BJ (cell line): ENCODE data around the gene LCA5L. TPM values are rescaled to one million over a fixed set of nuclear protein-coding genes. Genes with fewer than 3 reads are reported as not detected.

Source experiments
- CTCF ChIA-PET: fragments of 350-600 bp; formaldehyde crosslinking; extraction: SDS; loops from one replicate; lab custom pipeline; 2021; ENCODE audit warnings: antibody characterized with exemption, inconsistent platforms; lab: Yijun Ruan, JAX
- POLR2A ChIA-PET: fragments of 300-600 bp; sonication (Branson Sonifier 250); formaldehyde crosslinking; extraction: SDS; loops from one replicate; lab custom pipeline; 2021; ENCODE audit warnings: antibody characterized with exemption; lab: Charles Lee
- DNase-seq: peaks from one replicate; pipeline ENCODE4 v3.0.0-alpha.2; 2011; ENCODE audit warnings: low read depth
- H3K27me3 ChIP-seq: 2 replicates; pipeline ENCODE4 v1.6.0; 2011; ENCODE audit warnings: low read length; ENCODE audit not compliant: control insufficient read depth, insufficient read depth
- H3K36me3 ChIP-seq: 2 replicates; pipeline ENCODE4 v1.5.1; 2011; ENCODE audit warnings: low read length; ENCODE audit not compliant: control insufficient read depth, insufficient read depth
- H3K4me3 ChIP-seq: 2 replicates; pipeline ENCODE4 v1.5.1; 2011; ENCODE audit warnings: low read depth, mild to moderate bottlenecking, control low read depth, low read length
- polyA plus RNA-seq: library from polyadenylated mRNA; depleted of rRNA; stranded (reverse); fragments of >200 nt; gene quantifications from 2 replicates; pipeline ENCODE4 v1.2.3, GENCODE V29; 2011
- TF ChIP-seq, protein P1 (sequence below): IDR thresholded peaks from 2 replicates; pipeline ENCODE4 v1.5.1; 2011; ENCODE audit warnings: low read depth, mild to moderate bottlenecking, control low read depth, inconsistent platforms, low read length, moderate library complexity; ENCODE audit not compliant: insufficient read depth

The LCA5L gene
- polyA plus RNA-seq, 1 experiment: 0.69 TPM

DNA sequence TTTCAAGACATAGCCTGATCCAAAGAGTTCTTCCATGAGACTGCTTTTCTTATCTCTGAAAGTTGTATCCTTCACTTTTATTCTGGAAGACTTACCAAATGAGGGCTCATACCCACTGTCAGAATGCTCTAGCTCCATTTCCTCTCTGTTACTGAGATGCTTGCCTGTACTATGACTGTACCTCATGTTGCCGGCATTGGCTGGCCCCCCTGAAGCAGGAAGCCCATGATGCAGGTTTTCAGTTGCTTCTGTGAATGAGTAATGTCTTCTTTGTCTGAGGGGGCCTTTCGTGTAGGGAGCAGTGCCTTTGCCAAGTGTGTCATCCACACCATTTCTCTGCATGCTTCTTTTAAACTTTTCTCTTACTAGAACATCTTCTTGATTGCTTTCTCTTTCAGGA lies 39.5 kb downstream of the LCA5L start:
- DNase-seq: no peak

GRCh38 chr21:39400173-39400572 lies 45.4 kb downstream of the LCA5L start:
- POLR2A ChIA-PET: no interaction called here
- Histone ChIP-seq H3K4me3 (no peak overlapping the region), H3K27me3 (no peaks in the 10 kb centered on the region), H3K36me3 (peaks cover 9% of the 10 kb centered on the region; the same call in 1 of the 2 replicates)
- DNase-seq: no peak
- CTCF ChIA-PET: interaction anchor here (2.4 kb wide), 1 partner anchor 10 kb away, joined by 6 read pairs; no protein-coding TSS in a partner anchor
- TF ChIP-seq, protein P1, sequence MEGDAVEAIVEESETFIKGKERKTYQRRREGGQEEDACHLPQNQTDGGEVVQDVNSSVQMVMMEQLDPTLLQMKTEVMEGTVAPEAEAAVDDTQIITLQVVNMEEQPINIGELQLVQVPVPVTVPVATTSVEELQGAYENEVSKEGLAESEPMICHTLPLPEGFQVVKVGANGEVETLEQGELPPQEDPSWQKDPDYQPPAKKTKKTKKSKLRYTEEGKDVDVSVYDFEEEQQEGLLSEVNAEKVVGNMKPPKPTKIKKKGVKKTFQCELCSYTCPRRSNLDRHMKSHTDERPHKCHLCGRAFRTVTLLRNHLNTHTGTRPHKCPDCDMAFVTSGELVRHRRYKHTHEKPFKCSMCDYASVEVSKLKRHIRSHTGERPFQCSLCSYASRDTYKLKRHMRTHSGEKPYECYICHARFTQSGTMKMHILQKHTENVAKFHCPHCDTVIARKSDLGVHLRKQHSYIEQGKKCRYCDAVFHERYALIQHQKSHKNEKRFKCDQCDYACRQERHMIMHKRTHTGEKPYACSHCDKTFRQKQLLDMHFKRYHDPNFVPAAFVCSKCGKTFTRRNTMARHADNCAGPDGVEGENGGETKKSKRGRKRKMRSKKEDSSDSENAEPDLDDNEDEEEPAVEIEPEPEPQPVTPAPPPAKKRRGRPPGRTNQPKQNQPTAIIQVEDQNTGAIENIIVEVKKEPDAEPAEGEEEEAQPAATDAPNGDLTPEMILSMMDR: no peak

More for the DNA sequence above, 39.5 kb downstream of the LCA5L start:
- CTCF ChIA-PET: no interaction called here
- Histone ChIP-seq H3K27me3 (no peaks in the 10 kb centered on the region), H3K4me3 (no peak overlapping the region), H3K36me3 (peaks cover 1% of the 10 kb centered on the region)
- TF ChIP-seq, protein P1: no peak
- POLR2A ChIA-PET: no interaction called here

- ChIA-PET POLR2A (no interaction called here), CTCF (interaction anchor here (1.1 to 2.4 kb wide), 2 partner anchors 7 to 10 kb away, joined by 3 to 6 read pairs; no protein-coding TSS in a partner anchor)
- Histone ChIP-seq H3K27me3 (no peaks in the 10 kb centered on the region), H3K4me3 (no peak overlapping the region), H3K36me3 (peaks cover 17% of the 10 kb centered on the region)
- no peak for DNase-seq
- TF ChIP-seq, protein P1: no peak
Measured at GRCh38 chr21:39397646-39398385, 47.8 kb downstream of the LCA5L start.

DNA sequence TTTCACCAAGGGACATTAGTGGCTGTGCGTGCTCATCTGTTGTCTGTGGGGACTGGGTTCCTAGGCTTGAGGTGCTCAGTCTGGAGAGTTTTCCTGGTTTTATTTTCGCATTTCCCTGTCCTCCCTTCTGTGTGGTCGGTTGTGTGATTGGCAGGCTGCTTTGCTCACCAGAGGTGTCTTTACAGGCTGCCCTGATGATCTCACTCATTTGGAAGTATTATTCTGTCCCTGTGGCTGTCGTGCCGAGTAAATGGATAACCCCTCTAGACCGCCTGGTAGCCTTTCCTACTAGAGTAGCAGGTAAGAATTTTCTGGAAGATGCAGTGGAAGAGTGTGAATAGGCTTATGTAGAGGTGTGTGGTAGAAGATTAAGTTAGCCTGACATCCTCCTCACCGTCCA lies 52.6 kb downstream of the LCA5L start:
- TF ChIP-seq, protein P1: no peak
- no peak overlapping the region for H3K4me3 ChIP-seq
- ChIA-PET POLR2A (no interaction called here), CTCF (interaction anchor here (0.6 to 3.4 kb wide), 3 partner anchors 10 to 49 kb away, joined by 3 to 14 read pairs (median 12); no protein-coding TSS in a partner anchor)
- DNase-seq: no peak
- H3K27me3 ChIP-seq: no peaks in the 10 kb centered on the region
- H3K36me3 ChIP-seq: peaks cover 26% of the 10 kb centered on the region

- Histone ChIP-seq H3K4me3 (no peak overlapping the region), H3K27me3 (no peaks in the 10 kb centered on the region), H3K36me3 (peaks cover 20% of the 10 kb centered on the region)
- DNase-seq: no peak
- ChIA-PET CTCF (interaction anchor here (0.5 to 3.4 kb wide), 4 partner anchors 9 to 131 kb away, joined by 3 to 14 read pairs (median 9); no protein-coding TSS in a partner anchor), POLR2A (no interaction called here)
- TF ChIP-seq, protein P1: no peak
Measured at GRCh38 chr21:39390212-39390765, 55.3 kb downstream of the LCA5L start.
